Upper lobe of left lung (tissue), 4 donors: ENCODE measurements around the gene TSSK6.

Experiments
- EP300 ChIP-seq, 4 donors: sonication (generic); formaldehyde crosslinking; IDR thresholded peaks; one replicate each; pipeline ENCODE4 v1.5.1; 2017; ENCODE audit warnings: antibody characterized with exemption in 4 of 4, control low read depth in 2 of 4
- TF ChIP-seq, protein P1 (sequence below), 6 experiments: fragments of 450-650 bp in 4 of 6; fragments of 200-600 bp in 2 of 6; sonication (generic) in 2 of 6; IDR thresholded peaks; one replicate each; pipeline ENCODE4 v1.5.1; 2016 to 2019; ENCODE audit warnings: antibody characterized with exemption in 6 of 6

DNA sequence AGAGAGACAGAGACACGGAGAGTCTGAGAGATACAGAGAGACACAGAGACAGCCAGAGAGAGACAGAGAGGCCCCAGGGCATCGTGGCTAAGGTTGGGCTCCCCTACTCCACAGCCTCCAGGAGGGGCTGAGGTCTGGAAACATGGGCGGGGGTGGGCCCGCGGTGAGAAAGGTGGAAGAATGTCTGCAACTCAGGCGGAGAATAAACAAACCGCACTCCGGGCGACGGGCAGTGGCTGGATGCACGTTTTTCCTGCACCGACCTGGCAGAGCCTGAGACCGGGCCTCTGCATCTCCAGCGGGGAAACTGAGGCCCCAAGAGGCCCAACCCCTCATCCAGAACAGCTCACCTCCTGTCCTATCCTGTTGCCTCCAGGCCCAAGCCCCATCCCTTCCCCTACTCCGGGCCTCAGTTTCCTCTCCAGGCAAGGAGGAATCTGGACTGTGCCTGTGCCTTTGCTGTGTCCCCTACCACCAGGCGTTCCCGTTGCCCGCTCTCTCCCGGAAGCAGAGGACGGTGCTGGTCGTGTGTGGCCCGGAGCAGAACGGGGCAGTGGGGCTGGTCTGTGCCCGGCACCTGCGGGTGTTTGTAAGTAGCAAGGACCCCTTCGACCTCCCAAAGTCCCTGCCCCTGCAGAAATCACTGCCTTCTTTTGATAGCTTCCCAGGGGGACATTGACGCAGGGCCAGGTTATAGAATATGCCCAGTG, 19.4 kb upstream of the TSSK6 start:
- no peak for TF ChIP-seq EP300 (IDR thresholded peaks at IDR 0.05)
- TF ChIP-seq, protein P1, sequence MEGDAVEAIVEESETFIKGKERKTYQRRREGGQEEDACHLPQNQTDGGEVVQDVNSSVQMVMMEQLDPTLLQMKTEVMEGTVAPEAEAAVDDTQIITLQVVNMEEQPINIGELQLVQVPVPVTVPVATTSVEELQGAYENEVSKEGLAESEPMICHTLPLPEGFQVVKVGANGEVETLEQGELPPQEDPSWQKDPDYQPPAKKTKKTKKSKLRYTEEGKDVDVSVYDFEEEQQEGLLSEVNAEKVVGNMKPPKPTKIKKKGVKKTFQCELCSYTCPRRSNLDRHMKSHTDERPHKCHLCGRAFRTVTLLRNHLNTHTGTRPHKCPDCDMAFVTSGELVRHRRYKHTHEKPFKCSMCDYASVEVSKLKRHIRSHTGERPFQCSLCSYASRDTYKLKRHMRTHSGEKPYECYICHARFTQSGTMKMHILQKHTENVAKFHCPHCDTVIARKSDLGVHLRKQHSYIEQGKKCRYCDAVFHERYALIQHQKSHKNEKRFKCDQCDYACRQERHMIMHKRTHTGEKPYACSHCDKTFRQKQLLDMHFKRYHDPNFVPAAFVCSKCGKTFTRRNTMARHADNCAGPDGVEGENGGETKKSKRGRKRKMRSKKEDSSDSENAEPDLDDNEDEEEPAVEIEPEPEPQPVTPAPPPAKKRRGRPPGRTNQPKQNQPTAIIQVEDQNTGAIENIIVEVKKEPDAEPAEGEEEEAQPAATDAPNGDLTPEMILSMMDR (IDR thresholded peaks at IDR 0.05) = no peak
